Neural cell (in vitro differentiated cells): Measurements from ENCODE around the gene KSR2. TPM values are rescaled to one million over a fixed set of nuclear protein-coding genes. Genes with fewer than 3 reads are reported as not detected.

ENCODE experiments used
- H2AFZ ChIP-seq: fragments of 200-600, 300-800 bp; sonication (generic), shearing (Covaris generic); 2 replicates; pipeline ENCODE4 v1.6.0; 2014; ENCODE audit warnings: low read depth, mild to moderate bottlenecking, antibody characterized with exemption, low read length, moderate library complexity
- H3F3A ChIP-seq: fragments of 200-600 bp; shearing (Covaris generic); 2 replicates; pipeline ENCODE4 v1.6.1; 2016; ENCODE audit warnings: mild to moderate bottlenecking, moderate library complexity, mixed read lengths, antibody characterized with exemption, low read length; ENCODE audit not compliant: insufficient read depth, poor library complexity, severe bottlenecking
- H3K27ac ChIP-seq: fragments of 200-600, 300-800 bp; sonication (generic), shearing (Covaris generic); 2 replicates; pipeline ENCODE4 v1.5.1; 2014; ENCODE audit warnings: mild to moderate bottlenecking, low read length, moderate library complexity
- H3K27me3 ChIP-seq: fragments of 300-800, 200-600 bp; sonication (generic), shearing (Covaris generic); 2 replicates; pipeline ENCODE4 v1.6.0; 2014; ENCODE audit warnings: mild to moderate bottlenecking, low read depth, low read length, moderate library complexity; ENCODE audit not compliant: insufficient read depth
- H3K36me3 ChIP-seq: fragments of 300-800, 200-600 bp; sonication (generic), shearing (Covaris generic); 2 replicates; pipeline ENCODE4 v1.5.1; 2014; ENCODE audit warnings: mild to moderate bottlenecking, antibody characterized with exemption, low read length, moderate library complexity; ENCODE audit not compliant: insufficient read depth
- H3K4me2 ChIP-seq: fragments of 300-800, 200-600 bp; sonication (generic), shearing (Covaris generic); 2 replicates; pipeline ENCODE4 v1.6.0; 2014; ENCODE audit warnings: mild to moderate bottlenecking, low read length
- H3K4me3 ChIP-seq: fragments of 300-800, 200-600 bp; sonication (generic), shearing (Covaris generic); 2 replicates; pipeline ENCODE4 v1.5.1; 2014; ENCODE audit warnings: mild to moderate bottlenecking, low read length, moderate library complexity
- H3K79me2 ChIP-seq: fragments of 200-600 bp; shearing (Covaris generic); replicated peaks from 2 replicates; pipeline ENCODE4 v1.6.0; 2014; ENCODE audit warnings: mild to moderate bottlenecking, low read length, moderate library complexity; ENCODE audit not compliant: insufficient read depth
- H3K9ac ChIP-seq: fragments of 300-800, 200-600 bp; sonication (generic), shearing (Covaris generic); 2 replicates; pipeline ENCODE4 v1.6.1; 2016; ENCODE audit warnings: mild to moderate bottlenecking, low read length, mixed read lengths
- H3K9me2 ChIP-seq: fragments of 200-600 bp; shearing (Covaris generic); 2 replicates; pipeline ENCODE4 v1.6.1; 2016; ENCODE audit warnings: mild to moderate bottlenecking, low read length, mixed read lengths; ENCODE audit not compliant: insufficient read depth
- H3K9me3 ChIP-seq: fragments of 200-600, 300-800 bp; sonication (generic), shearing (Covaris generic); 2 replicates; pipeline ENCODE4 v1.6.1; 2016; ENCODE audit warnings: mild to moderate bottlenecking, mixed run types, low read length, moderate library complexity, mixed read lengths
- H4K20me1 ChIP-seq: fragments of 200-600 bp; shearing (Covaris generic); 2 replicates; pipeline ENCODE4 v1.6.1; 2016; ENCODE audit warnings: mild to moderate bottlenecking, mixed run types; ENCODE audit not compliant: insufficient read depth
- EP300 ChIP-seq: fragments of 450-650 bp; conservative IDR thresholded peaks from 2 replicates; pipeline ENCODE4 v1.6.1; 2014; ENCODE audit warnings: antibody characterized with exemption, mild to moderate bottlenecking, moderate library complexity; ENCODE audit not compliant: poor library complexity, severe bottlenecking
- EZH2 ChIP-seq: fragments of 200-600, 300-800 bp; shearing (Covaris generic), sonication (generic); IDR thresholded peaks from 2 replicates; pipeline ENCODE4 v1.6.1; 2014; ENCODE audit warnings: antibody characterized with exemption, low read length, borderline replicate concordance, mild to moderate bottlenecking; ENCODE audit not compliant: insufficient read depth, poor library complexity, severe bottlenecking
- MXI1 ChIP-seq: fragments of 450-650 bp; conservative IDR thresholded peaks from 2 replicates; pipeline ENCODE4 v1.6.1; 2014; ENCODE audit warnings: antibody characterized with exemption, mild to moderate bottlenecking; ENCODE audit not compliant: poor library complexity, severe bottlenecking
- POLR2AphosphoS5 ChIP-seq: IDR thresholded peaks from 2 replicates; pipeline ENCODE4 v1.6.1; 2012
- RAD21 ChIP-seq: fragments of 450-650 bp; conservative IDR thresholded peaks from 2 replicates; pipeline ENCODE4 v1.6.1; 2014; ENCODE audit warnings: antibody characterized with exemption, mild to moderate bottlenecking, moderate library complexity
- SMC3 ChIP-seq: fragments of 450-650 bp; conservative IDR thresholded peaks from 2 replicates; pipeline ENCODE4 v1.6.1; 2014; ENCODE audit warnings: antibody characterized with exemption, mild to moderate bottlenecking, moderate library complexity; ENCODE audit not compliant: poor library complexity
- TAF1 ChIP-seq: IDR thresholded peaks from 2 replicates; pipeline ENCODE4 v1.6.1; 2012; ENCODE audit warnings: low read depth
- polyA plus RNA-seq: library from polyadenylated mRNA; depleted of rRNA; stranded (reverse); fragments of >200 nt; gene quantifications from 2 replicates; pipeline ENCODE4 v1.2.3, GENCODE V29; 2014
- TF ChIP-seq, protein P1 (sequence below): fragments of 450-650 bp; IDR thresholded peaks from 2 replicates; pipeline ENCODE4 v1.5.1; 2014; ENCODE audit warnings: antibody characterized with exemption, mild to moderate bottlenecking, moderate library complexity; ENCODE audit not compliant: poor library complexity, severe bottlenecking
- TF ChIP-seq, protein P2 (sequence below): IDR thresholded peaks from 2 replicates; pipeline ENCODE4 v1.6.1; 2012; ENCODE audit warnings: borderline replicate concordance

The KSR2 gene
- polyA plus RNA-seq, 1 donor from 2014 or later = 3.0 TPM

- Histone ChIP-seq H2AFZ (no peak overlapping the region), H3K9ac (no peak overlapping the region), H3K4me3 (no peak overlapping the region), H3K36me3 (peaks cover 13% of the 10 kb centered on the region), H3K27ac (no peak overlapping the region), H4K20me1 (no peaks in the 10 kb centered on the region), H3K4me2 (no peak overlapping the region), H3K27me3 (no peaks in the 10 kb centered on the region), H3K79me2 (no peaks in the 10 kb centered on the region), H3K9me2 (no peaks in the 10 kb centered on the region), H3F3A (no peaks in the 10 kb centered on the region), H3K9me3 (no peaks in the 10 kb centered on the region)
- TF ChIP-seq, protein P1, sequence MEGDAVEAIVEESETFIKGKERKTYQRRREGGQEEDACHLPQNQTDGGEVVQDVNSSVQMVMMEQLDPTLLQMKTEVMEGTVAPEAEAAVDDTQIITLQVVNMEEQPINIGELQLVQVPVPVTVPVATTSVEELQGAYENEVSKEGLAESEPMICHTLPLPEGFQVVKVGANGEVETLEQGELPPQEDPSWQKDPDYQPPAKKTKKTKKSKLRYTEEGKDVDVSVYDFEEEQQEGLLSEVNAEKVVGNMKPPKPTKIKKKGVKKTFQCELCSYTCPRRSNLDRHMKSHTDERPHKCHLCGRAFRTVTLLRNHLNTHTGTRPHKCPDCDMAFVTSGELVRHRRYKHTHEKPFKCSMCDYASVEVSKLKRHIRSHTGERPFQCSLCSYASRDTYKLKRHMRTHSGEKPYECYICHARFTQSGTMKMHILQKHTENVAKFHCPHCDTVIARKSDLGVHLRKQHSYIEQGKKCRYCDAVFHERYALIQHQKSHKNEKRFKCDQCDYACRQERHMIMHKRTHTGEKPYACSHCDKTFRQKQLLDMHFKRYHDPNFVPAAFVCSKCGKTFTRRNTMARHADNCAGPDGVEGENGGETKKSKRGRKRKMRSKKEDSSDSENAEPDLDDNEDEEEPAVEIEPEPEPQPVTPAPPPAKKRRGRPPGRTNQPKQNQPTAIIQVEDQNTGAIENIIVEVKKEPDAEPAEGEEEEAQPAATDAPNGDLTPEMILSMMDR = no peak
- TF ChIP-seq EZH2 (no peak), MXI1 (no peak)
Observed at GRCh38 chr12:117468016-117468415, 500.8 kb downstream of the KSR2 start.

DNA sequence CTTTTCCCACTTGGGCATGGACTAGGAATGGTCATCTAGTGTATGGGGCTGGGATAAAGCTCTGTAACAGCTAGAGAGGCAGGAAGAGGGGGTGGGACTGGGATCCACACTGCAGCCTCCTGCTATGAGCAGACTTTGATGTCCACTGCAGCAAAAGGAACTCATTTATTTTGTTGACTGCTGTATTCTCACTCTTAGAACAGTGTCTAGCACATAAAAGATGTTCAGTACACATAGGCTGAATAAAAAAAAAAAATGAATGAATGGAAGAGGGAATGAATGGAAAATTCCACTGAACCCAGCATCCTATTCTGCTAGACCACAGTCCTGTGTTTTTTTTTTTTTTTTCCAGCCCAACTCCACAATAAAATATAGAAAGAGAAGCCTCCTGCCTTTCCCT is 501.2 kb downstream of the KSR2 start:
- no peak overlapping the region for H3K4me2 ChIP-seq
- H4K20me1 ChIP-seq = no peaks in the 10 kb centered on the region
- H3K9me3 ChIP-seq = no peaks in the 10 kb centered on the region
- no peaks in the 10 kb centered on the region for H3K9me2 ChIP-seq
- no peaks in the 10 kb centered on the region for H3K27me3 ChIP-seq
- H3K4me3 ChIP-seq = no peak overlapping the region
- no peak overlapping the region for H3K9ac ChIP-seq
- H2AFZ ChIP-seq = no peak overlapping the region
- H3K79me2 ChIP-seq = no peaks in the 10 kb centered on the region
- TF ChIP-seq TAF1 (no peak), SMC3 (no peak), POLR2AphosphoS5 (no peak), EP300 (no peak)
- TF ChIP-seq, protein P2, sequence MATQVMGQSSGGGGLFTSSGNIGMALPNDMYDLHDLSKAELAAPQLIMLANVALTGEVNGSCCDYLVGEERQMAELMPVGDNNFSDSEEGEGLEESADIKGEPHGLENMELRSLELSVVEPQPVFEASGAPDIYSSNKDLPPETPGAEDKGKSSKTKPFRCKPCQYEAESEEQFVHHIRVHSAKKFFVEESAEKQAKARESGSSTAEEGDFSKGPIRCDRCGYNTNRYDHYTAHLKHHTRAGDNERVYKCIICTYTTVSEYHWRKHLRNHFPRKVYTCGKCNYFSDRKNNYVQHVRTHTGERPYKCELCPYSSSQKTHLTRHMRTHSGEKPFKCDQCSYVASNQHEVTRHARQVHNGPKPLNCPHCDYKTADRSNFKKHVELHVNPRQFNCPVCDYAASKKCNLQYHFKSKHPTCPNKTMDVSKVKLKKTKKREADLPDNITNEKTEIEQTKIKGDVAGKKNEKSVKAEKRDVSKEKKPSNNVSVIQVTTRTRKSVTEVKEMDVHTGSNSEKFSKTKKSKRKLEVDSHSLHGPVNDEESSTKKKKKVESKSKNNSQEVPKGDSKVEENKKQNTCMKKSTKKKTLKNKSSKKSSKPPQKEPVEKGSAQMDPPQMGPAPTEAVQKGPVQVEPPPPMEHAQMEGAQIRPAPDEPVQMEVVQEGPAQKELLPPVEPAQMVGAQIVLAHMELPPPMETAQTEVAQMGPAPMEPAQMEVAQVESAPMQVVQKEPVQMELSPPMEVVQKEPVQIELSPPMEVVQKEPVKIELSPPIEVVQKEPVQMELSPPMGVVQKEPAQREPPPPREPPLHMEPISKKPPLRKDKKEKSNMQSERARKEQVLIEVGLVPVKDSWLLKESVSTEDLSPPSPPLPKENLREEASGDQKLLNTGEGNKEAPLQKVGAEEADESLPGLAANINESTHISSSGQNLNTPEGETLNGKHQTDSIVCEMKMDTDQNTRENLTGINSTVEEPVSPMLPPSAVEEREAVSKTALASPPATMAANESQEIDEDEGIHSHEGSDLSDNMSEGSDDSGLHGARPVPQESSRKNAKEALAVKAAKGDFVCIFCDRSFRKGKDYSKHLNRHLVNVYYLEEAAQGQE = no peak
- no peak overlapping the region for H3K27ac ChIP-seq
- H3F3A ChIP-seq = no peaks in the 10 kb centered on the region
- H3K36me3 ChIP-seq = peaks cover 13% of the 10 kb centered on the region

GRCh38 chr12:117466677-117467362 is 502.0 kb downstream of the KSR2 start:
- Histone ChIP-seq H3K36me3 (peaks cover 13% of the 10 kb centered on the region), H3K9me3 (no peaks in the 10 kb centered on the region), H3K9ac (no peak overlapping the region), H3K27me3 (no peaks in the 10 kb centered on the region), H3K4me2 (no peak overlapping the region), H3K9me2 (no peaks in the 10 kb centered on the region), H3K27ac (no peak overlapping the region), H3K79me2 (no peaks in the 10 kb centered on the region), H2AFZ (no peak overlapping the region), H4K20me1 (no peaks in the 10 kb centered on the region), H3F3A (no peaks in the 10 kb centered on the region), H3K4me3 (no peak overlapping the region)
- TF ChIP-seq, protein P2 = no peak
- TF ChIP-seq SMC3 (no peak), POLR2AphosphoS5 (no peak), MXI1 (no peak), RAD21 (no peak), EZH2 (no peak), TAF1 (no peak), EP300 (no peak)
- TF ChIP-seq, protein P1 = no peak
